Fibroblast of lung (primary cell): ENCODE results near the gene PKP1. TPM values are rescaled to one million over a fixed set of nuclear protein-coding genes. Genes with fewer than 3 reads are reported as not detected.

Source experiments
- DNase-seq, 2 donors: peaks; one replicate each; pipeline versions ENCODE4 v3.0.0 to v3.0.0-alpha.2; 2010; ENCODE audit warnings: low read depth in 2 of 2
- H2AFZ ChIP-seq: 2 replicates; pipeline ENCODE4 v1.5.1; 2012; ENCODE audit warnings: low read length, control low read depth, inconsistent platforms
- H3K27ac ChIP-seq: 2 replicates; pipeline ENCODE4 v1.5.1; 2011; ENCODE audit warnings: low read length, control low read depth; ENCODE audit not compliant: insufficient read depth
- H3K27me3 ChIP-seq: 2 replicates; pipeline ENCODE4 v1.5.1; 2011; ENCODE audit warnings: mild to moderate bottlenecking, low read length; ENCODE audit not compliant: control insufficient read depth, insufficient read depth
- H3K36me3 ChIP-seq: 2 replicates; pipeline ENCODE4 v1.5.1; 2011; ENCODE audit warnings: low read length; ENCODE audit not compliant: control insufficient read depth, insufficient read depth
- H3K4me1 ChIP-seq: 2 replicates; pipeline ENCODE4 v1.5.1; 2011; ENCODE audit warnings: low read length; ENCODE audit not compliant: control insufficient read depth, insufficient read depth; ENCODE audit errors: extremely low read depth
- H3K4me2 ChIP-seq: 2 replicates; pipeline ENCODE4 v1.5.1; 2011; ENCODE audit warnings: low read length, control low read depth; ENCODE audit not compliant: insufficient read depth; ENCODE audit errors: extremely low read depth
- H3K4me3 ChIP-seq, 4 experiments: fragments of 200-600 bp in 1 of 4; sonication (generic) in 1 of 4; replicated peaks in 1 of 4; 2 replicates each; pipeline ENCODE4 v1.5.1; 2011 to 2016; ENCODE audit warnings: low read length in 4 of 4, low read depth in 3 of 4, mild to moderate bottlenecking in 3 of 4, control low read depth in 2 of 4, inconsistent platforms in 1 of 4, mixed read lengths in 1 of 4; ENCODE audit not compliant: insufficient read depth in 1 of 4; ENCODE audit errors: control extremely low read depth in 1 of 4
- H3K79me2 ChIP-seq: 2 replicates; pipeline ENCODE4 v1.5.1; 2012; ENCODE audit warnings: mild to moderate bottlenecking, low read length, inconsistent platforms; ENCODE audit not compliant: control insufficient read depth, insufficient read depth
- H3K9ac ChIP-seq: 2 replicates; pipeline ENCODE4 v1.5.1; 2011; ENCODE audit warnings: mild to moderate bottlenecking, low read length, control low read depth; ENCODE audit not compliant: insufficient read depth
- H3K9me3 ChIP-seq: 2 replicates; pipeline ENCODE4 v1.5.1; 2012; ENCODE audit warnings: low read depth, low read length; ENCODE audit not compliant: control insufficient read depth, insufficient read depth
- H4K20me1 ChIP-seq: 2 replicates; pipeline ENCODE4 v1.5.1; 2011; ENCODE audit warnings: low read length; ENCODE audit not compliant: control insufficient read depth, insufficient read depth; ENCODE audit errors: extremely low read depth
- CTCF ChIP-seq, 2 donors: IDR thresholded peaks in 1 of 2; conservative IDR thresholded peaks in 1 of 2; 1 replicate in 1 of 2; 2 replicates in 1 of 2; pipeline ENCODE4 v1.5.1; 2011 to 2012; ENCODE audit warnings: low read length in 2 of 2, control low read depth in 1 of 2, inconsistent platforms in 1 of 2, low read depth in 1 of 2, mild to moderate bottlenecking in 1 of 2
- EZH2 ChIP-seq: IDR thresholded peaks from 2 replicates; pipeline ENCODE4 v1.5.1; 2012; ENCODE audit warnings: low read length, control low read depth, mild to moderate bottlenecking; ENCODE audit errors: missing control alignments
- polyA plus RNA-seq, 2 donors: library from polyadenylated mRNA; depleted of rRNA in 1 of 2; stranded (reverse) in 1 of 2; unstranded in 1 of 2; fragments of >200 nt; gene quantifications; 2 replicates each; pipeline ENCODE4 v1.2.1, GENCODE V29; 2011 to 2012; ENCODE audit warnings: missing spikeins in 1 of 2
- total RNA-seq: library from RNA; depleted of rRNA; stranded (reverse); fragments of >200 nt; gene quantifications from 2 replicates; pipeline ENCODE4 v1.2.1, GENCODE V29; 2014

Gene PKP1
- total and polyA plus RNA-seq, 2 donors (not counting 1 experiment from before 2014, with no cell fraction given) = under 0.01 to 0.08 TPM

- no peaks in the 10 kb centered on the region for H3K4me1 ChIP-seq
- peak in 1 of 2 donors; percentile 78 for DNase-seq
- H3K4me2 ChIP-seq = no peak overlapping the region
- H3K4me3 ChIP-seq = no peak overlapping the region
- H3K36me3 ChIP-seq = no peaks in the 10 kb centered on the region
- H3K79me2 ChIP-seq = no peaks in the 10 kb centered on the region
- no peaks in the 10 kb centered on the region for H3K9me3 ChIP-seq
- peaks cover 30% of the 10 kb centered on the region for H3K27me3 ChIP-seq
- H4K20me1 ChIP-seq = no peaks in the 10 kb centered on the region
- no peak overlapping the region for H3K9ac ChIP-seq
- no peak overlapping the region for H2AFZ ChIP-seq
- H3K27ac ChIP-seq = no peak overlapping the region
- TF ChIP-seq EZH2 (no peak), CTCF (conservative IDR thresholded peaks at IDR 0.05 in 1 of 2, IDR thresholded peaks at IDR 0.05 in 1 of 2; ENCODE audit: low read depth in 1 of 2, low read length in 2 of 2) (no peak)
Measured at GRCh38 chr1:201309416-201309815, 26.1 kb downstream of the PKP1 start.

DNA sequence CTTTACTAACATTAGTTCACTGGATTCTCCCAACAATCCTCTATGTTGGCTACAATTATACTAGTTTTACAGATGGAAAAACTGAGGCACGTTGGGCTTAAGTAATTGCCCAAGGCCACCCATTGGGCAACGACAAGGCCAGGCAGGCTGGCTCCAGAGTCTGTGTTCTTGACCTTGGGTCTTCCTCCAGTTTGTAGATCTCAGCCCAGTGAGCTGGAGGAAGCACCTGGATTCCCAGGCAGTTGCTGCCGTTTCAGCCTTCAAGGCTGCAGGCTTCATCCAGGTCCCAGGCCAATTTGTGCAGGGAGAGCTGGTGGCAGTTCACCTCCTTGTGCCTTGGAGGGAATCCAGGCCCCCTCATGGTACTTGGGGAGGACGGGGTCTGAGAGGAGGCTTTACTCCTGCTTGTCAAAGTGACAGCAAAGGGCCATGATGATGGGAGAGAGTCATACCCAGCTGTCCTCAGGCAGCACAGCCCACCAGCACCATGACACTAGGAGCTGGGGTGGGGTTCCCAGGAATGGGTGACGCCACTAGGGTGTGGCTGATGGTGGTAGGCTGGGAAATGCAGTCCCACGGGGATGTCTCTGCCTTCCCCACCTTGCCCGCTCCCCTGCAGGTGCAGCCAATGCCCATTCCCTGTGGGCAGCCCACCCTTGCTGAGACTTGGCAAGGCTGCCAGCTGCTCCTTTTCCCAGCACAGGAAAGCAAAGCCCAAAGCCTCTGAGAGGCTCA is 27.1 kb downstream of the PKP1 start:
- peaks cover 36% of the 10 kb centered on the region for H3K27me3 ChIP-seq
- no peak overlapping the region for H3K27ac ChIP-seq
- no peak overlapping the region for H3K4me3 ChIP-seq
- H3K4me2 ChIP-seq = no peak overlapping the region
- no peaks in the 10 kb centered on the region for H3K36me3 ChIP-seq
- no peaks in the 10 kb centered on the region for H3K4me1 ChIP-seq
- H4K20me1 ChIP-seq = no peaks in the 10 kb centered on the region
- DNase-seq = no peak
- no peaks in the 10 kb centered on the region for H3K9me3 ChIP-seq
- TF ChIP-seq EZH2 (no peak), CTCF (conservative IDR thresholded peaks at IDR 0.05 in 1 of 2, IDR thresholded peaks at IDR 0.05 in 1 of 2; ENCODE audit: low read depth in 1 of 2, low read length in 2 of 2) (no peak)
- no peaks in the 10 kb centered on the region for H3K79me2 ChIP-seq
- H3K9ac ChIP-seq = no peak overlapping the region
- H2AFZ ChIP-seq = no peak overlapping the region

- Histone ChIP-seq H2AFZ (no peak overlapping the region), H3K79me2 (no peaks in the 10 kb centered on the region), H3K4me3 (no peak overlapping the region), H3K27me3 (peaks cover 38% of the 10 kb centered on the region), H4K20me1 (no peaks in the 10 kb centered on the region), H3K4me2 (no peak overlapping the region), H3K9ac (no peak overlapping the region), H3K36me3 (no peaks in the 10 kb centered on the region), H3K27ac (no peak overlapping the region), H3K9me3 (no peaks in the 10 kb centered on the region), H3K4me1 (no peaks in the 10 kb centered on the region)
- TF ChIP-seq CTCF (conservative IDR thresholded peaks at IDR 0.05 in 1 of 2, IDR thresholded peaks at IDR 0.05 in 1 of 2; ENCODE audit: low read depth in 1 of 2, low read length in 2 of 2) (no peak), EZH2 (no peak)
- DNase-seq = peak; percentile 42 to 50
Measured at GRCh38 chr1:201310986-201311355, 27.7 kb downstream of the PKP1 start.
